ENCODE data around the gene CBL.

- TF ChIP-seq CTCF (conservative IDR thresholded peaks at IDR 0.05; ENCODE audit: low read length) (no peak), EZH2phosphoT487 (IDR thresholded peaks at IDR 0.05; ENCODE audit: borderline replicate concordance, low read depth, low read length) (no peak)
These were observed 134.4 kb downstream of the CBL start, which contains the start of gene C1QTNF5 for GRCh38 chr11:119340335-119341221.
